GM23338 (cell line): ENCODE results near the gene KRT17.
A peak's percentile ranks its signal among the peaks of the same experiment; 100 is the strongest.

Source experiments
- EZH2 ChIP-seq: fragments of 200-600 bp; sonication (generic); IDR thresholded peaks from one replicate; pipeline ENCODE4 v1.8.0; 2017; ENCODE audit warnings: antibody characterized with exemption, mild to moderate bottlenecking, low read depth; ENCODE audit not compliant: unreplicated experiment
- EZH2phosphoT487 ChIP-seq: fragments of 200-600 bp; sonication (generic); IDR thresholded peaks from one replicate; pipeline ENCODE4 v1.8.1; 2018; ENCODE audit warnings: antibody characterized with exemption; ENCODE audit not compliant: unreplicated experiment
- POLR2AphosphoS5 ChIP-seq: IDR thresholded peaks from 2 replicates; pipeline ENCODE4 v1.6.1; 2016; ENCODE audit warnings: antibody characterized with exemption, low read depth
- TF ChIP-seq, protein P1 (sequence below), 2 experiments: fragments of 200-600 bp in 1 of 2; sonication (generic) in 1 of 2; conservative IDR thresholded peaks; 2 replicates each; pipeline versions ENCODE4 v1.5.1 to v1.6.1; 2016 to 2017; ENCODE audit warnings: antibody characterized with exemption in 2 of 2, low read depth in 2 of 2, mild to moderate bottlenecking in 2 of 2, moderate library complexity in 1 of 2
- TF ChIP-seq, protein P2 (sequence below): IDR thresholded peaks from one replicate; pipeline ENCODE4 v1.6.1; 2018; ENCODE audit warnings: antibody characterized with exemption; ENCODE audit not compliant: unreplicated experiment

DNA sequence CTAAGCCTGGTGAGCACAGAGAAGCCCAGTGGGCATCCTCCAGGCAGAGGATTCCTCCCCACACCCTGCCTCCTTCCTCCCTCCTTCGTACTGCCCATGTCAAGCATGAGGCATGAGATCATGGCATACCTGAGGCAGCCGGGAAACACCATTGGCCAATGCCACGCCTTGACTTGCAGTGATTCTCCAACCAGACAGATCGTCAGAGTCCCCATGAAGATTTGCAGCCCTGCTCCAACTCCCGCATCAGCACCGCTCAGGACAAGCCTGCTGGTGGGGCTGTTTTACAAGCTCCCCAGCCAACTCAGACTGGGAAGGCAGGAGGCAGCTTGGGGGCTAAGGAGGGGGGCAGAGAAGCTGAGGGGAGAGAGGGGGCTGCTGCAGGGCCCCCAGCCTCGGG lies 8.9 kb downstream of the KRT17 start:
- TF ChIP-seq, protein P1, sequence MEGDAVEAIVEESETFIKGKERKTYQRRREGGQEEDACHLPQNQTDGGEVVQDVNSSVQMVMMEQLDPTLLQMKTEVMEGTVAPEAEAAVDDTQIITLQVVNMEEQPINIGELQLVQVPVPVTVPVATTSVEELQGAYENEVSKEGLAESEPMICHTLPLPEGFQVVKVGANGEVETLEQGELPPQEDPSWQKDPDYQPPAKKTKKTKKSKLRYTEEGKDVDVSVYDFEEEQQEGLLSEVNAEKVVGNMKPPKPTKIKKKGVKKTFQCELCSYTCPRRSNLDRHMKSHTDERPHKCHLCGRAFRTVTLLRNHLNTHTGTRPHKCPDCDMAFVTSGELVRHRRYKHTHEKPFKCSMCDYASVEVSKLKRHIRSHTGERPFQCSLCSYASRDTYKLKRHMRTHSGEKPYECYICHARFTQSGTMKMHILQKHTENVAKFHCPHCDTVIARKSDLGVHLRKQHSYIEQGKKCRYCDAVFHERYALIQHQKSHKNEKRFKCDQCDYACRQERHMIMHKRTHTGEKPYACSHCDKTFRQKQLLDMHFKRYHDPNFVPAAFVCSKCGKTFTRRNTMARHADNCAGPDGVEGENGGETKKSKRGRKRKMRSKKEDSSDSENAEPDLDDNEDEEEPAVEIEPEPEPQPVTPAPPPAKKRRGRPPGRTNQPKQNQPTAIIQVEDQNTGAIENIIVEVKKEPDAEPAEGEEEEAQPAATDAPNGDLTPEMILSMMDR (conservative IDR thresholded peaks at IDR 0.05; ENCODE audit: low read depth in 2 of 2): 0 out of 4 replicates have a peak, but pooled peaks of 1 of the 2 experiments have one; percentile 20
- no peak for TF ChIP-seq POLR2AphosphoS5
- TF ChIP-seq EZH2: no peak
- TF ChIP-seq EZH2phosphoT487: no peak
- TF ChIP-seq, protein P2, sequence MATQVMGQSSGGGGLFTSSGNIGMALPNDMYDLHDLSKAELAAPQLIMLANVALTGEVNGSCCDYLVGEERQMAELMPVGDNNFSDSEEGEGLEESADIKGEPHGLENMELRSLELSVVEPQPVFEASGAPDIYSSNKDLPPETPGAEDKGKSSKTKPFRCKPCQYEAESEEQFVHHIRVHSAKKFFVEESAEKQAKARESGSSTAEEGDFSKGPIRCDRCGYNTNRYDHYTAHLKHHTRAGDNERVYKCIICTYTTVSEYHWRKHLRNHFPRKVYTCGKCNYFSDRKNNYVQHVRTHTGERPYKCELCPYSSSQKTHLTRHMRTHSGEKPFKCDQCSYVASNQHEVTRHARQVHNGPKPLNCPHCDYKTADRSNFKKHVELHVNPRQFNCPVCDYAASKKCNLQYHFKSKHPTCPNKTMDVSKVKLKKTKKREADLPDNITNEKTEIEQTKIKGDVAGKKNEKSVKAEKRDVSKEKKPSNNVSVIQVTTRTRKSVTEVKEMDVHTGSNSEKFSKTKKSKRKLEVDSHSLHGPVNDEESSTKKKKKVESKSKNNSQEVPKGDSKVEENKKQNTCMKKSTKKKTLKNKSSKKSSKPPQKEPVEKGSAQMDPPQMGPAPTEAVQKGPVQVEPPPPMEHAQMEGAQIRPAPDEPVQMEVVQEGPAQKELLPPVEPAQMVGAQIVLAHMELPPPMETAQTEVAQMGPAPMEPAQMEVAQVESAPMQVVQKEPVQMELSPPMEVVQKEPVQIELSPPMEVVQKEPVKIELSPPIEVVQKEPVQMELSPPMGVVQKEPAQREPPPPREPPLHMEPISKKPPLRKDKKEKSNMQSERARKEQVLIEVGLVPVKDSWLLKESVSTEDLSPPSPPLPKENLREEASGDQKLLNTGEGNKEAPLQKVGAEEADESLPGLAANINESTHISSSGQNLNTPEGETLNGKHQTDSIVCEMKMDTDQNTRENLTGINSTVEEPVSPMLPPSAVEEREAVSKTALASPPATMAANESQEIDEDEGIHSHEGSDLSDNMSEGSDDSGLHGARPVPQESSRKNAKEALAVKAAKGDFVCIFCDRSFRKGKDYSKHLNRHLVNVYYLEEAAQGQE: no peak
